Endothelial cell of umbilical vein (primary cell): ENCODE measurements around the gene FAM117B.

Experiments used
- CTCF ChIP-seq, 2 donors: IDR thresholded peaks; 1 replicate in 1 of 2; 2 replicates in 1 of 2; pipeline ENCODE4 v1.5.1; 2011; ENCODE audit warnings: low read length in 2 of 2, mild to moderate bottlenecking in 2 of 2, moderate library complexity in 2 of 2, control low read depth in 1 of 2, inconsistent platforms in 1 of 2, low read depth in 1 of 2; ENCODE audit not compliant: insufficient read depth in 1 of 2; ENCODE audit errors: extremely low read depth in 1 of 2
- EZH2 ChIP-seq: IDR thresholded peaks from 2 replicates; pipeline ENCODE4 v1.6.1; 2012; ENCODE audit warnings: borderline replicate concordance, low read depth, mild to moderate bottlenecking, moderate library complexity, low read length, inconsistent platforms; ENCODE audit not compliant: severe bottlenecking
- FOS ChIP-seq: IDR thresholded peaks from 2 replicates; pipeline ENCODE4 v1.6.1; 2011; ENCODE audit warnings: mild to moderate bottlenecking, low read length, moderate library complexity, borderline replicate concordance; ENCODE audit not compliant: insufficient read depth
- GATA2 ChIP-seq: IDR thresholded peaks from 2 replicates; pipeline ENCODE4 v1.7.0; 2011; ENCODE audit warnings: low read depth, mild to moderate bottlenecking, moderate library complexity, mixed read lengths, low read length; ENCODE audit not compliant: insufficient read length, insufficient read depth
- JUN ChIP-seq: IDR thresholded peaks from 2 replicates; pipeline ENCODE4 v1.6.1; 2011; ENCODE audit warnings: borderline replicate concordance, low read depth; ENCODE audit not compliant: insufficient read length, insufficient read depth
- MAX ChIP-seq: IDR thresholded peaks from 2 replicates; pipeline ENCODE4 v1.6.1; 2011; ENCODE audit not compliant: insufficient read depth, insufficient read length
- MYC ChIP-seq: IDR thresholded peaks from one replicate; pipeline ENCODE4 v1.6.1; 2011; ENCODE audit warnings: mild to moderate bottlenecking, low read depth, low read length
- POLR2A ChIP-seq: IDR thresholded peaks from 2 replicates; pipeline ENCODE4 v1.6.1; 2012; ENCODE audit warnings: low read depth, mild to moderate bottlenecking, control low read depth, low read length
- POLR2AphosphoS5 ChIP-seq: IDR thresholded peaks from 2 replicates; pipeline ENCODE4 v1.6.1; 2012; ENCODE audit warnings: low read depth, mild to moderate bottlenecking, control low read depth, low read length, moderate library complexity; ENCODE audit not compliant: insufficient read depth

- TF ChIP-seq MAX (no peak), EZH2 (no peak), CTCF (IDR thresholded peaks at IDR 0.05; ENCODE audit: extremely low read depth in 1 of 2, insufficient read depth in 1 of 2, low read depth in 1 of 2, low read length in 2 of 2) (no peak), JUN (no peak), POLR2A (no peak), POLR2AphosphoS5 (no peak), FOS (no peak), MYC (no peak), GATA2 (no peak)
Measured at GRCh38 chr2:202757339-202757738, 122.6 kb downstream of the FAM117B start.
